PC-3 (cell line): Measurements from ENCODE around the gene GRB14.

Experiments used
- CTCF ChIP-seq: fragments of 300-600 bp; sonication (generic); conservative IDR thresholded peaks from 2 replicates; pipeline ENCODE4 v1.5.1; 2017; ENCODE audit warnings: antibody characterized with exemption, low read depth, mild to moderate bottlenecking, low read length
- EZH2 ChIP-seq: fragments of 300-600 bp; sonication (generic); IDR thresholded peaks from one replicate; pipeline ENCODE4 v1.6.1; 2017; ENCODE audit warnings: antibody characterized with exemption, mild to moderate bottlenecking, low read length; ENCODE audit not compliant: unreplicated experiment
- EZH2phosphoT487 ChIP-seq: fragments of 300-600 bp; sonication (generic); IDR thresholded peaks from 2 replicates; pipeline ENCODE4 v1.6.1; 2018; ENCODE audit warnings: mild to moderate bottlenecking, antibody characterized with exemption, low read length, borderline replicate concordance

DNA sequence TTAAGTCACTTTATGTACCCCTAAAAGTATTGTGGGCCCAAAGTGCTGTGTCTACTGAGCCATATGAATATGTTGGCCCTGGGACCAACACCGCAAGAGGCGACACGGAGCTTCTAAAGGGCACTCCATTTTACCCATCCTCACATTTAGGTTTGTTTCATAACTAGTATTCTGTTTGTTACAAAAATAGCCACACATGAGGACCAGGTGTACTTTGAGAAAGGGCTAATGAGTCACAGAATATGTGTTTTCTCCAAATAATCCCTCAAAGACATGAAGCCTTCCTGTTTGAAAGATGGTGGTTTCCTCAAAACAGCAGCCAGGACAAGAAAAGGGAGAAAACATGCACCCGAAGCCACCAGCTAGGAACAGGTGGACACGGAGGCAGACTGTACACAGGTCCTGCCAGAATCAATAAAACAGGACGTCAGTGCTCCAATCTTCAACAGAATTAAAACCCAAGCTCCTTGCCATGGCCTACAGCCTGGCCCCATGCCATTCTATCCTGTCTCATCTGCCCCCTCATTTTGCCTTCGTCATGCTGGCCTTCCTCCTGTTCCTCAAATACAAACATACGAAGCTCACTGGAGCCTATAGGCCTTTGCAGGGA is 21.8 kb upstream of the GRB14 start:
- TF ChIP-seq CTCF (no peak), EZH2phosphoT487 (no peak), EZH2 (no peak)
